Measurements from ENCODE around the gene CHN1.

GRCh38 chr2:174967691-174968260 is 37.4 kb downstream of the CHN1 start:
- TF ChIP-seq POLR2A (IDR thresholded peaks at IDR 0.05) (no peak), CTCF (IDR thresholded peaks at IDR 0.05) (no peak)

Data from esophagus squamous epithelium (tissue), 4 donors.